Vagina (tissue), 2 donors: ENCODE measurements around the gene ZFX. TPM values are rescaled to one million over a fixed set of nuclear protein-coding genes. Genes with fewer than 3 reads are reported as not detected.

Source experiments
- DNase-seq, 2 donors: peaks; one replicate each; pipeline ENCODE4 v3.0.0-alpha.2; 2017; ENCODE audit errors: extremely low spot score in 2 of 2
- H3K27ac ChIP-seq: fragments of 200-600 bp; sonication (generic); one replicate; pipeline ENCODE4 v1.5.1; 2019
- H3K27me3 ChIP-seq: fragments of 200-600 bp; sonication (generic); one replicate; pipeline ENCODE4 v1.5.1; 2019
- H3K36me3 ChIP-seq, 2 donors: fragments of 200-600 bp; sonication (generic); one replicate each; pipeline ENCODE4 v1.5.1; 2017 to 2019
- H3K4me1 ChIP-seq: fragments of 200-600 bp; sonication (generic); one replicate; pipeline ENCODE4 v1.5.1; 2019
- H3K4me3 ChIP-seq, 2 donors: fragments of 200-600 bp; sonication (generic); 1 replicate in 1 of 2; 2 replicates in 1 of 2; pipeline ENCODE4 v1.5.1; 2016 to 2019
- H3K9me3 ChIP-seq: fragments of 200-600 bp; sonication (generic); one replicate; pipeline ENCODE4 v1.5.1; 2019
- CTCF ChIP-seq, 3 experiments: fragments of 450-650 bp in 2 of 3; fragments of 200-600 bp in 1 of 3; sonication (generic) in 1 of 3; IDR thresholded peaks; one replicate each; pipeline ENCODE4 v1.5.1; 2017 to 2019; ENCODE audit warnings: antibody characterized with exemption in 3 of 3, mild to moderate bottlenecking in 2 of 3, moderate library complexity in 2 of 3
- POLR2A ChIP-seq, 2 donors: fragments of 450-650 bp; IDR thresholded peaks; one replicate each; pipeline ENCODE4 v1.6.1; 2017; ENCODE audit warnings: antibody characterized with exemption in 2 of 2, mild to moderate bottlenecking in 2 of 2, moderate library complexity in 2 of 2
- POLR2AphosphoS5 ChIP-seq, 2 donors: sonication (generic); formaldehyde crosslinking; IDR thresholded peaks; one replicate each; pipeline ENCODE4 v1.9.0; 2017; ENCODE audit warnings: antibody characterized with exemption in 2 of 2, mild to moderate bottlenecking in 2 of 2, low read depth in 1 of 2; ENCODE audit not compliant: insufficient read depth in 1 of 2
- intact Hi-C: fragments of 100-400 bp; cut with DNase I; formaldehyde crosslinking; loops from one replicate; pipeline ENCODE4 v1.15.1; 2023
- total RNA-seq: library from RNA; depleted of rRNA; stranded (reverse); fragments of >200 nt; gene quantifications from one replicate; pipeline ENCODE4 v1.2.3, GENCODE V29; 2016

Gene ZFX
- total RNA-seq, 1 donor from 2014 or later: 62.4 TPM

- no peak for DNase-seq
- Histone ChIP-seq H3K36me3 (no peaks in the 10 kb centered on the region), H3K27me3 (no peaks in the 10 kb centered on the region), H3K4me3 (no peak overlapping the region), H3K4me1 (peaks cover 16% of the 10 kb centered on the region), H3K9me3 (no peaks in the 10 kb centered on the region), H3K27ac (no peak overlapping the region)
- TF ChIP-seq CTCF (IDR thresholded peaks at IDR 0.05) (no peak), POLR2AphosphoS5 (IDR thresholded peaks at IDR 0.05; ENCODE audit: insufficient read depth in 1 of 2, low read depth in 1 of 2) (no peak), POLR2A (IDR thresholded peaks at IDR 0.05) (no peak)
- intact Hi-C loops: no loop called here
Observed at GRCh38 chrX:24248042-24248441, 98.5 kb downstream of the ZFX start.

GRCh38 chrX:24253030-24253429, 103.5 kb downstream of the ZFX start:
- Histone ChIP-seq H3K4me3 (no peak overlapping the region), H3K4me1 (no peaks in the 10 kb centered on the region), H3K9me3 (no peaks in the 10 kb centered on the region), H3K27me3 (no peaks in the 10 kb centered on the region), H3K36me3 (no peaks in the 10 kb centered on the region), H3K27ac (no peak overlapping the region)
- intact Hi-C loops: no loop called here
- no peak for DNase-seq
- no peak for TF ChIP-seq POLR2AphosphoS5 (IDR thresholded peaks at IDR 0.05; ENCODE audit: insufficient read depth in 1 of 2, low read depth in 1 of 2)
- TF ChIP-seq POLR2A (IDR thresholded peaks at IDR 0.05): no peak
- no peak for TF ChIP-seq CTCF (IDR thresholded peaks at IDR 0.05)

GRCh38 chrX:24253469-24253868, 103.9 kb downstream of the ZFX start:
- no peak for DNase-seq
- intact Hi-C loops: no loop called here
- no peaks in the 10 kb centered on the region for H3K4me1 ChIP-seq

GRCh38 chrX:24257011-24257410, 107.5 kb downstream of the ZFX start:
- Histone ChIP-seq H3K4me3 (no peak overlapping the region), H3K4me1 (no peaks in the 10 kb centered on the region), H3K27me3 (no peaks in the 10 kb centered on the region), H3K36me3 (no peaks in the 10 kb centered on the region), H3K27ac (no peak overlapping the region), H3K9me3 (no peaks in the 10 kb centered on the region)
- TF ChIP-seq POLR2A (IDR thresholded peaks at IDR 0.05): no peak
- TF ChIP-seq CTCF (IDR thresholded peaks at IDR 0.05): no peak
- TF ChIP-seq POLR2AphosphoS5 (IDR thresholded peaks at IDR 0.05; ENCODE audit: insufficient read depth in 1 of 2, low read depth in 1 of 2): no peak
- DNase-seq: no peak
- intact Hi-C loops: no loop called here

More at GRCh38 chrX:24253469-24253868, 103.9 kb downstream of the ZFX start:
- TF ChIP-seq POLR2A (IDR thresholded peaks at IDR 0.05): no peak
- TF ChIP-seq CTCF (IDR thresholded peaks at IDR 0.05): no peak
- Histone ChIP-seq H3K27me3 (no peaks in the 10 kb centered on the region), H3K4me3 (no peak overlapping the region), H3K36me3 (no peaks in the 10 kb centered on the region), H3K27ac (no peak overlapping the region), H3K9me3 (no peaks in the 10 kb centered on the region)

- Histone ChIP-seq H3K4me1 (no peaks in the 10 kb centered on the region), H3K9me3 (no peaks in the 10 kb centered on the region), H3K27ac (no peak overlapping the region), H3K27me3 (no peaks in the 10 kb centered on the region), H3K36me3 (no peaks in the 10 kb centered on the region), H3K4me3 (no peak overlapping the region)
- intact Hi-C loops: no loop called here
- no peak for DNase-seq
- TF ChIP-seq CTCF (IDR thresholded peaks at IDR 0.05) (no peak), POLR2A (IDR thresholded peaks at IDR 0.05) (no peak)
Observed at GRCh38 chrX:24259544-24260240, 110.2 kb downstream of the ZFX start.
